GM19328 (cell line): ENCODE measurements around the gene TRPM2.

Experiments
- ATAC-seq: cut with Tn5 transposase; IDR thresholded peaks from one replicate; pipeline ENCODE4 v1.9.1; 2021; ENCODE audit warnings: mild to moderate bottlenecking, moderate library complexity; ENCODE audit not compliant: unreplicated experiment

Gene TRPM2

GRCh38 chr21:44321846-44322450 is 31.5 kb upstream of the TRPM2 start:
- no peak for ATAC-seq

- ATAC-seq = no peak
Measured at GRCh38 chr21:44322621-44323325, 30.6 kb upstream of the TRPM2 start.

- no peak for ATAC-seq
Measured at GRCh38 chr21:44323591-44323990, 29.8 kb upstream of the TRPM2 start.

GRCh38 chr21:44324106-44324853 is 29.1 kb upstream of the TRPM2 start:
- no peak for ATAC-seq

GRCh38 chr21:44324854-44325107 is 28.6 kb upstream of the TRPM2 start:
- ATAC-seq = no peak

GRCh38 chr21:44325386-44326271 is 27.8 kb upstream of the TRPM2 start:
- no peak for ATAC-seq

- ATAC-seq = no peak
Measured at GRCh38 chr21:44326272-44326647, 27.2 kb upstream of the TRPM2 start.

- no peak for ATAC-seq
Measured at GRCh38 chr21:44326716-44327602, 26.5 kb upstream of the TRPM2 start.

GRCh38 chr21:44327603-44327974 is 25.8 kb upstream of the TRPM2 start:
- no peak for ATAC-seq

GRCh38 chr21:44328242-44328895 is 25.1 kb upstream of the TRPM2 start:
- ATAC-seq = no peak

- no peak for ATAC-seq
Measured at GRCh38 chr21:44329086-44329889, 24.1 kb upstream of the TRPM2 start.

- no peak for ATAC-seq
Measured at GRCh38 chr21:44329971-44330681, 23.3 kb upstream of the TRPM2 start.

GRCh38 chr21:44330698-44331097 is 22.7 kb upstream of the TRPM2 start:
- no peak for ATAC-seq

- no peak for ATAC-seq
Measured at GRCh38 chr21:44331209-44331608, 22.2 kb upstream of the TRPM2 start.

- ATAC-seq = no peak
Measured at GRCh38 chr21:44331650-44332307, 21.6 kb upstream of the TRPM2 start.

- no peak for ATAC-seq
Measured at GRCh38 chr21:44332383-44332782, 21.0 kb upstream of the TRPM2 start.

GRCh38 chr21:44332965-44333364 is 20.5 kb upstream of the TRPM2 start:
- no peak for ATAC-seq
